WTC11 (cell line): ENCODE measurements around the gene PFKP. TPM values are rescaled to one million over a fixed set of nuclear protein-coding genes. Genes with fewer than 3 reads are reported as not detected.

Experiments
- ATAC-seq: fragments of 200-7000 bp; cut with Tn5 transposase; 2 replicates; pipeline ENCODE4 v1.10.0; 2021; ENCODE audit warnings: mild to moderate bottlenecking, moderate library complexity
- CTCF ChIA-PET: fragments of 300-600 bp; sonication (Branson Sonifier 250); formaldehyde crosslinking; loops from one replicate; lab custom pipeline; 2021; ENCODE audit warnings: antibody characterized with exemption; lab: Charles Lee
- POLR2A ChIA-PET: fragments of 350-600 bp; sonication (Branson Sonifier 250); formaldehyde crosslinking; loops from one replicate; lab custom pipeline; 2021; ENCODE audit warnings: antibody characterized with exemption; lab: Charles Lee
- DNase-seq: peaks from one replicate; pipeline ENCODE4 v3.0.0; 2021; ENCODE audit warnings: low spot score
- H3K27ac Mint-ChIP-seq: 2 replicates; pipeline ENCODE4 v1.8.0; 2021; ENCODE audit warnings: mixed read lengths
- H3K27me3 Mint-ChIP-seq: 2 replicates; pipeline ENCODE4 v1.8.0; 2021; ENCODE audit warnings: low read depth, mild to moderate bottlenecking, moderate library complexity, mixed read lengths
- H3K36me3 Mint-ChIP-seq: 2 replicates; pipeline ENCODE4 v1.8.0; 2021; ENCODE audit warnings: mixed read lengths
- H3K4me1 Mint-ChIP-seq: 2 replicates; pipeline ENCODE4 v1.8.0; 2022; ENCODE audit warnings: mixed read lengths
- H3K4me3 Mint-ChIP-seq: 2 replicates; pipeline ENCODE4 v1.8.0; 2021; ENCODE audit warnings: mild to moderate bottlenecking, moderate library complexity, mixed read lengths
- H3K9me3 Mint-ChIP-seq: 2 replicates; pipeline ENCODE4 v1.8.0; 2021; ENCODE audit warnings: mixed read lengths
- JAZF1 ChIP-seq: fragments of 250-450 bp; sonication (Bioruptor Pico); IDR thresholded peaks from 2 replicates; pipeline ENCODE4 v1.9.0; 2021; ENCODE audit warnings: moderate library complexity, mild to moderate bottlenecking, inconsistent platforms
- NR2C2 ChIP-seq: sonication (generic); formaldehyde crosslinking; IDR thresholded peaks from 2 replicates; pipeline ENCODE4 v1.8.0; 2022; ENCODE audit warnings: mild to moderate bottlenecking, missing genetic modification reagents
- PRRX2 ChIP-seq: fragments of 250-450 bp; sonication (Bioruptor Pico); IDR thresholded peaks from 2 replicates; pipeline ENCODE4 v1.8.0; 2021; ENCODE audit warnings: mild to moderate bottlenecking
- RORB ChIP-seq: fragments of 250-450 bp; sonication (Bioruptor Pico); IDR thresholded peaks from 2 replicates; pipeline ENCODE4 v1.9.0; 2021; ENCODE audit warnings: mild to moderate bottlenecking
- SOX15 ChIP-seq: fragments of 250-450 bp; sonication (Bioruptor Pico); IDR thresholded peaks from 2 replicates; pipeline ENCODE4 v1.9.0; 2021; ENCODE audit warnings: mild to moderate bottlenecking
- ZNF121 ChIP-seq: sonication (generic); formaldehyde crosslinking; IDR thresholded peaks from 2 replicates; pipeline ENCODE4 v1.8.0; 2023; ENCODE audit warnings: missing genetic modification reagents
- ZNF232 ChIP-seq: sonication (generic); formaldehyde crosslinking; IDR thresholded peaks from 2 replicates; pipeline ENCODE4 v1.8.0; 2022; ENCODE audit warnings: mild to moderate bottlenecking, missing genetic modification reagents
- total RNA-seq: library from RNA; stranded (reverse); gene quantifications from 3 replicates; pipeline ENCODE4 v1.2.3, GENCODE V29; 2021
- TF ChIP-seq, protein P1 (sequence below): fragments of 250-450 bp; sonication (Bioruptor Pico); IDR thresholded peaks from 2 replicates; pipeline ENCODE4 v1.9.0; 2021; ENCODE audit warnings: mild to moderate bottlenecking, borderline replicate concordance
- TF ChIP-seq, protein P2 (sequence below): sonication (generic); formaldehyde crosslinking; IDR thresholded peaks from 2 replicates; pipeline ENCODE4 v1.8.0; 2022; ENCODE audit warnings: mild to moderate bottlenecking, missing genetic modification reagents
- TF ChIP-seq, protein P3 (sequence below): sonication (generic); formaldehyde crosslinking; IDR thresholded peaks from 2 replicates; pipeline ENCODE4 v1.8.1; 2023; ENCODE audit warnings: mild to moderate bottlenecking, missing genetic modification reagents, moderate library complexity
- TF ChIP-seq, protein P4 (sequence below): sonication (generic); formaldehyde crosslinking; IDR thresholded peaks from 2 replicates; pipeline ENCODE4 v1.8.1; 2022; ENCODE audit warnings: missing genetic modification reagents, borderline replicate concordance
- TF ChIP-seq, protein P5 (sequence below): sonication (generic); formaldehyde crosslinking; conservative IDR thresholded peaks from 2 replicates; pipeline ENCODE4 v1.8.1; 2023; ENCODE audit warnings: mild to moderate bottlenecking, low read depth, missing genetic modification reagents, moderate library complexity
- TF ChIP-seq, protein P6 (sequence below): sonication (generic); formaldehyde crosslinking; IDR thresholded peaks from 2 replicates; pipeline ENCODE4 v1.8.1; 2022; ENCODE audit warnings: low read depth, missing genetic modification reagents, borderline replicate concordance

PFKP gene
- total RNA-seq, 1 experiment from 2014 or later: 127 TPM

DNA sequence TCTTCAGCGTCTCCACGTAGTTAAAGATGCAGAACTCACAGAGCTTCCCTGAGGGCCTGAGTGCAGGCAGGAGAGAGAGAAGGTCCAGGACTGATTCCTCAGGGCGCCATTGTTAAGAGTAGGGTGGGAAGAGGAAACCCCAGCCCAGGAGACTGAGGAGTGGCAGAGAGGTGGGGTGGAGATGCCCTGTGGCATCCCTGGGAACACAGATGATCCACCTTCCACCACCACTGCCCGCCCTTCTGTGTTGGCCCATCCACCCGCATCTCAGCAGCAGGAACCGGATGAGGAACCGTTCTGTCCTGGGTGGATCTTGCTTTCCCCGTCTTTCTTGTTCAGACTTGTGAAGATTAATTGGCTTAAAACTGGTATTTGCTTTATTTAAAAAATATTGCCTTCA lies 48.3 kb downstream of the PFKP start:
- CTCF ChIA-PET: no interaction called here
- ATAC-seq (no peak), DNase-seq (no peak)

DNA sequence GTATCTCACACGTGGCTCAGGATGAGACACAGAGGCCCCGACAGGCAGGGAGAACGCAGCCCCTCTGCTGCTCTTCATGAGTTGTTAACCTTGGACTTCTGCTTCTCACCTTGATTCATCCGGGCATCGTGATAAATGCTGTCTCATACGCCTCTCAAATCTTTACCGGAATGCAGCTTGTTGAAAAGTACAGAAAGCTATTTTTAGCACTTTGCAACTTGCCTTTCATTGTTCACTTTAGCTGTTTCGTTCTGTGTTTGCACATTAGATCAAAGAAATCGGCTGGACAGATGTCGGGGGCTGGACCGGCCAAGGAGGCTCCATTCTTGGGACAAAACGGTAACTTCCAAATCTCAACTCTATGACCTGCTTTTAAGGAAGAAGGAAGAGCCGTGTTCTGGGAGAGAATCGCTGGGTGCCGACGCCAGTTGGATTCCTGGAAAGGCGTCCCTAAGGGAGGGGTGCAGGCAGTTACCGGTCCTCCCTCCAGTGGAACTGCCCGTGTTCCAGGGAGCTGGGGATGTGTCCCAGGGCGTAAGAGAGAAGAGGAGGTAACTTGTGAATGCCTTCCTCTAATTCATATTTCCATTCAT lies 49.3 kb downstream of the PFKP start:
- DNase-seq (no peak), ATAC-seq (no peak)
- Mint-ChIP-seq H3K4me3 (no peak overlapping the region), H3K27ac (no peak overlapping the region), H3K9me3 (no peaks in the 10 kb centered on the region), H3K4me1 (no peaks in the 10 kb centered on the region), H3K27me3 (no peaks in the 10 kb centered on the region), H3K36me3 (peaks cover 83% of the 10 kb centered on the region)
- ChIA-PET POLR2A (no interaction called here), CTCF (no interaction called here)
- TF ChIP-seq NR2C2 (no peak), ZNF121 (no peak), SOX15 (CRISPR knock-in tag) (no peak), JAZF1 (CRISPR knock-in tag) (no peak), ZNF232 (no peak), RORB (no peak)
- TF ChIP-seq, protein P1, sequence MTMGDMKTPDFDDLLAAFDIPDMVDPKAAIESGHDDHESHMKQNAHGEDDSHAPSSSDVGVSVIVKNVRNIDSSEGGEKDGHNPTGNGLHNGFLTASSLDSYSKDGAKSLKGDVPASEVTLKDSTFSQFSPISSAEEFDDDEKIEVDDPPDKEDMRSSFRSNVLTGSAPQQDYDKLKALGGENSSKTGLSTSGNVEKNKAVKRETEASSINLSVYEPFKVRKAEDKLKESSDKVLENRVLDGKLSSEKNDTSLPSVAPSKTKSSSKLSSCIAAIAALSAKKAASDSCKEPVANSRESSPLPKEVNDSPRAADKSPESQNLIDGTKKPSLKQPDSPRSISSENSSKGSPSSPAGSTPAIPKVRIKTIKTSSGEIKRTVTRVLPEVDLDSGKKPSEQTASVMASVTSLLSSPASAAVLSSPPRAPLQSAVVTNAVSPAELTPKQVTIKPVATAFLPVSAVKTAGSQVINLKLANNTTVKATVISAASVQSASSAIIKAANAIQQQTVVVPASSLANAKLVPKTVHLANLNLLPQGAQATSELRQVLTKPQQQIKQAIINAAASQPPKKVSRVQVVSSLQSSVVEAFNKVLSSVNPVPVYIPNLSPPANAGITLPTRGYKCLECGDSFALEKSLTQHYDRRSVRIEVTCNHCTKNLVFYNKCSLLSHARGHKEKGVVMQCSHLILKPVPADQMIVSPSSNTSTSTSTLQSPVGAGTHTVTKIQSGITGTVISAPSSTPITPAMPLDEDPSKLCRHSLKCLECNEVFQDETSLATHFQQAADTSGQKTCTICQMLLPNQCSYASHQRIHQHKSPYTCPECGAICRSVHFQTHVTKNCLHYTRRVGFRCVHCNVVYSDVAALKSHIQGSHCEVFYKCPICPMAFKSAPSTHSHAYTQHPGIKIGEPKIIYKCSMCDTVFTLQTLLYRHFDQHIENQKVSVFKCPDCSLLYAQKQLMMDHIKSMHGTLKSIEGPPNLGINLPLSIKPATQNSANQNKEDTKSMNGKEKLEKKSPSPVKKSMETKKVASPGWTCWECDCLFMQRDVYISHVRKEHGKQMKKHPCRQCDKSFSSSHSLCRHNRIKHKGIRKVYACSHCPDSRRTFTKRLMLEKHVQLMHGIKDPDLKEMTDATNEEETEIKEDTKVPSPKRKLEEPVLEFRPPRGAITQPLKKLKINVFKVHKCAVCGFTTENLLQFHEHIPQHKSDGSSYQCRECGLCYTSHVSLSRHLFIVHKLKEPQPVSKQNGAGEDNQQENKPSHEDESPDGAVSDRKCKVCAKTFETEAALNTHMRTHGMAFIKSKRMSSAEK (CRISPR knock-in tag): no peak
- TF ChIP-seq, protein P2, sequence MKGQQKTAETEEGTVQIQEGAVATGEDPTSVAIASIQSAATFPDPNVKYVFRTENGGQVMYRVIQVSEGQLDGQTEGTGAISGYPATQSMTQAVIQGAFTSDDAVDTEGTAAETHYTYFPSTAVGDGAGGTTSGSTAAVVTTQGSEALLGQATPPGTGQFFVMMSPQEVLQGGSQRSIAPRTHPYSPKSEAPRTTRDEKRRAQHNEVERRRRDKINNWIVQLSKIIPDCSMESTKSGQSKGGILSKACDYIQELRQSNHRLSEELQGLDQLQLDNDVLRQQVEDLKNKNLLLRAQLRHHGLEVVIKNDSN (CRISPR knock-in tag): no peak
- TF ChIP-seq, protein P3, sequence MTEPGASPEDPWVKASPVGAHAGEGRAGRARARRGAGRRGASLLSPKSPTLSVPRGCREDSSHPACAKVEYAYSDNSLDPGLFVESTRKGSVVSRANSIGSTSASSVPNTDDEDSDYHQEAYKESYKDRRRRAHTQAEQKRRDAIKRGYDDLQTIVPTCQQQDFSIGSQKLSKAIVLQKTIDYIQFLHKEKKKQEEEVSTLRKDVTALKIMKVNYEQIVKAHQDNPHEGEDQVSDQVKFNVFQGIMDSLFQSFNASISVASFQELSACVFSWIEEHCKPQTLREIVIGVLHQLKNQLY (CRISPR knock-in tag): no peak
- TF ChIP-seq, protein P4, sequence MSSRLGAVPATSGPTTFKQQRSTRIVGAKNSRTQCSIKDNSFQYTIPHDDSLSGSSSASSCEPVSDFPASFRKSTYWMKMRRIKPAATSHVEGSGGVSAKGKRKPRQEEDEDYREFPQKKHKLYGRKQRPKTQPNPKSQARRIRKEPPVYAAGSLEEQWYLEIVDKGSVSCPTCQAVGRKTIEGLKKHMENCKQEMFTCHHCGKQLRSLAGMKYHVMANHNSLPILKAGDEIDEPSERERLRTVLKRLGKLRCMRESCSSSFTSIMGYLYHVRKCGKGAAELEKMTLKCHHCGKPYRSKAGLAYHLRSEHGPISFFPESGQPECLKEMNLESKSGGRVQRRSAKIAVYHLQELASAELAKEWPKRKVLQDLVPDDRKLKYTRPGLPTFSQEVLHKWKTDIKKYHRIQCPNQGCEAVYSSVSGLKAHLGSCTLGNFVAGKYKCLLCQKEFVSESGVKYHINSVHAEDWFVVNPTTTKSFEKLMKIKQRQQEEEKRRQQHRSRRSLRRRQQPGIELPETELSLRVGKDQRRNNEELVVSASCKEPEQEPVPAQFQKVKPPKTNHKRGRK: no peak
- TF ChIP-seq, protein P5, sequence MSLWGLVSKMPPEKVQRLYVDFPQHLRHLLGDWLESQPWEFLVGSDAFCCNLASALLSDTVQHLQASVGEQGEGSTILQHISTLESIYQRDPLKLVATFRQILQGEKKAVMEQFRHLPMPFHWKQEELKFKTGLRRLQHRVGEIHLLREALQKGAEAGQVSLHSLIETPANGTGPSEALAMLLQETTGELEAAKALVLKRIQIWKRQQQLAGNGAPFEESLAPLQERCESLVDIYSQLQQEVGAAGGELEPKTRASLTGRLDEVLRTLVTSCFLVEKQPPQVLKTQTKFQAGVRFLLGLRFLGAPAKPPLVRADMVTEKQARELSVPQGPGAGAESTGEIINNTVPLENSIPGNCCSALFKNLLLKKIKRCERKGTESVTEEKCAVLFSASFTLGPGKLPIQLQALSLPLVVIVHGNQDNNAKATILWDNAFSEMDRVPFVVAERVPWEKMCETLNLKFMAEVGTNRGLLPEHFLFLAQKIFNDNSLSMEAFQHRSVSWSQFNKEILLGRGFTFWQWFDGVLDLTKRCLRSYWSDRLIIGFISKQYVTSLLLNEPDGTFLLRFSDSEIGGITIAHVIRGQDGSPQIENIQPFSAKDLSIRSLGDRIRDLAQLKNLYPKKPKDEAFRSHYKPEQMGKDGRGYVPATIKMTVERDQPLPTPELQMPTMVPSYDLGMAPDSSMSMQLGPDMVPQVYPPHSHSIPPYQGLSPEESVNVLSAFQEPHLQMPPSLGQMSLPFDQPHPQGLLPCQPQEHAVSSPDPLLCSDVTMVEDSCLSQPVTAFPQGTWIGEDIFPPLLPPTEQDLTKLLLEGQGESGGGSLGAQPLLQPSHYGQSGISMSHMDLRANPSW: no peak

More for the DNA sequence above, 48.3 kb downstream of the PFKP start:
- POLR2A ChIA-PET: no interaction called here
- Mint-ChIP-seq H3K27ac (no peak overlapping the region), H3K4me1 (no peaks in the 10 kb centered on the region), H3K27me3 (no peaks in the 10 kb centered on the region), H3K4me3 (no peak overlapping the region), H3K9me3 (peaks cover 1% of the 10 kb centered on the region; the same call in 1 of the 2 replicates), H3K36me3 (peaks cover 87% of the 10 kb centered on the region)
- TF ChIP-seq PRRX2: no peak
- TF ChIP-seq, protein P6, sequence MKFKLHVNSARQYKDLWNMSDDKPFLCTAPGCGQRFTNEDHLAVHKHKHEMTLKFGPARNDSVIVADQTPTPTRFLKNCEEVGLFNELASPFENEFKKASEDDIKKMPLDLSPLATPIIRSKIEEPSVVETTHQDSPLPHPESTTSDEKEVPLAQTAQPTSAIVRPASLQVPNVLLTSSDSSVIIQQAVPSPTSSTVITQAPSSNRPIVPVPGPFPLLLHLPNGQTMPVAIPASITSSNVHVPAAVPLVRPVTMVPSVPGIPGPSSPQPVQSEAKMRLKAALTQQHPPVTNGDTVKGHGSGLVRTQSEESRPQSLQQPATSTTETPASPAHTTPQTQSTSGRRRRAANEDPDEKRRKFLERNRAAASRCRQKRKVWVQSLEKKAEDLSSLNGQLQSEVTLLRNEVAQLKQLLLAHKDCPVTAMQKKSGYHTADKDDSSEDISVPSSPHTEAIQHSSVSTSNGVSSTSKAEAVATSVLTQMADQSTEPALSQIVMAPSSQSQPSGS: no peak
